Dendritic cell treated with granulocyte-macrophage colony-stimulating factor and Interleukin-4, amounts not matched to agents 40 ng/mL and 50 ng/mL, for 4 days (primary cell): ENCODE results near the gene ATP6V0D1.

Experiments used
- H3K27ac Mint-ChIP-seq: one replicate; pipeline ENCODE4 v1.8.0; 2022; ENCODE audit warnings: mild to moderate bottlenecking, mixed read lengths
- H3K27me3 Mint-ChIP-seq: one replicate; pipeline ENCODE4 v1.8.0; 2022; ENCODE audit warnings: mild to moderate bottlenecking, mixed read lengths
- H3K36me3 Mint-ChIP-seq: one replicate; pipeline ENCODE4 v1.8.0; 2022; ENCODE audit warnings: low read depth, mixed read lengths
- H3K4me1 Mint-ChIP-seq: one replicate; pipeline ENCODE4 v1.8.0; 2022; ENCODE audit warnings: low read depth, mixed read lengths
- H3K4me3 Mint-ChIP-seq: one replicate; pipeline ENCODE4 v1.8.0; 2022; ENCODE audit warnings: mild to moderate bottlenecking, moderate library complexity, mixed read lengths
- H3K9me3 Mint-ChIP-seq: one replicate; pipeline ENCODE4 v1.8.0; 2022; ENCODE audit warnings: mixed read lengths
- intact Hi-C: fragments of 100-400 bp; cut with micrococcal nuclease; formaldehyde crosslinking; loops from one replicate; pipeline ENCODE4 v1.15.0; 2022

The ATP6V0D1 gene

DNA sequence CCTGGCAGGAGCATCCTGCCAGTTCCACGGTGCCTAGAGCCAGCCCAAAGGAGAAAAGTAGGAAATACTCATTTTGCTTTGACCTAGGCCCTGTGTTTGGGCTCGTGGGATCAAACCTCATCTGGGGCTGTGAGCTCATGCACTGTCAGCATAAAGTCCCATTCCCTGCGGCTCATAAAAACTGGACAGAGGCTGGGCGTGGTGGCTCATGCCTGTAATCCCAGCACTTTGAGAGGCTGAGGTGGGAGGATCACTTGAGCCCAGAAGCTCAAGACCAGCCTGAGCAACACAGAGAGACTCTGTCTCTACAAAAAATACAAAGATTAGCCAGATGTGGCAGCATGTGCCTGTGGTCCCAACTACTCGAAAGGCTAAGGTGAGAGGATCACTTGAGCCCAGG lies 17.9 kb downstream of the ATP6V0D1 start:
- Mint-ChIP-seq H3K4me3 (no peak overlapping the region), H3K27ac (no peak overlapping the region), H3K4me1 (peaks cover 97% of the 10 kb centered on the region), H3K9me3 (no peaks in the 10 kb centered on the region), H3K36me3 (peaks cover 78% of the 10 kb centered on the region), H3K27me3 (no peaks in the 10 kb centered on the region)
- intact Hi-C loops, result no loop called here

GRCh38 chr16:67462279-67462655 lies 18.7 kb downstream of the ATP6V0D1 start:
- Mint-ChIP-seq H3K4me3 (no peak overlapping the region), H3K27ac (no peak overlapping the region), H3K27me3 (no peaks in the 10 kb centered on the region), H3K4me1 (peaks cover 97% of the 10 kb centered on the region), H3K9me3 (no peaks in the 10 kb centered on the region), H3K36me3 (peaks cover 79% of the 10 kb centered on the region)
- intact Hi-C loops, result no loop called here

- H3K27ac Mint-ChIP-seq, result no peak overlapping the region
- peaks cover 84% of the 10 kb centered on the region for H3K36me3 Mint-ChIP-seq
- H3K9me3 Mint-ChIP-seq, result no peaks in the 10 kb centered on the region
- intact Hi-C loops, result no loop called here
- H3K4me1 Mint-ChIP-seq, result peaks cover 97% of the 10 kb centered on the region
- no peak overlapping the region for H3K4me3 Mint-ChIP-seq
- H3K27me3 Mint-ChIP-seq, result no peaks in the 10 kb centered on the region
These were observed 19.2 kb downstream of the ATP6V0D1 start for GRCh38 chr16:67461600-67462278.

- H3K9me3 Mint-ChIP-seq, result no peaks in the 10 kb centered on the region
- peak overlapping the region; percentile 60 for H3K27ac Mint-ChIP-seq
- intact Hi-C loops, result no loop called here
- H3K27me3 Mint-ChIP-seq, result no peaks in the 10 kb centered on the region
- peaks cover 85% of the 10 kb centered on the region for H3K36me3 Mint-ChIP-seq
- no peak overlapping the region for H3K4me3 Mint-ChIP-seq
- H3K4me1 Mint-ChIP-seq, result peaks cover 98% of the 10 kb centered on the region
These were observed 20.0 kb downstream of the ATP6V0D1 start for GRCh38 chr16:67460961-67461360.

DNA sequence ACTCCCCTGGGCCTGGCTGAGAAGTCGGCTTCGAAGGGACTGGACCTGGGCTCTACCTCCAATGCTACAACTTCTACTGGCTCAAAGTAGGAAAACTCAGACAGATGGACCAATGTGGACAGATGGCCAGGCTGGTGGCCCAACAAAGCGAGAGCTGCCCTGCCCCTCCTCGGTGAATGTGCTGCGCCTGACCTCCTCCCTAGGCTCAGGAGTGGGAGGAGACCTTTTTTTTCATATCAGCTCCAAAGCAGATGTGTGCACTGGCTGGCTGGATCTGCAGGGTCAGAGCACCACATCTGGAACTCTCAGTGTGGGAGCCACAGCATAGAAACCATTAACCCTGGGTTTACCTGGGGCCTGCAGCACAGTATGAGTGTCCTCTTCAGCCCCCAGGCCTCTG lies 20.8 kb downstream of the ATP6V0D1 start:
- Mint-ChIP-seq H3K4me1 (peaks cover 96% of the 10 kb centered on the region), H3K4me3 (no peak overlapping the region), H3K27me3 (no peaks in the 10 kb centered on the region), H3K9me3 (no peaks in the 10 kb centered on the region), H3K36me3 (peaks cover 84% of the 10 kb centered on the region), H3K27ac (peak overlapping the region; percentile 60)
- intact Hi-C loops, result no loop called here

- H3K27me3 Mint-ChIP-seq, result no peaks in the 10 kb centered on the region
- no peaks in the 10 kb centered on the region for H3K9me3 Mint-ChIP-seq
- H3K4me3 Mint-ChIP-seq, result no peak overlapping the region
- peaks cover 96% of the 10 kb centered on the region for H3K4me1 Mint-ChIP-seq
- H3K36me3 Mint-ChIP-seq, result peaks cover 86% of the 10 kb centered on the region
- intact Hi-C loops, result no loop called here
- peak overlapping the region; percentile 60 for H3K27ac Mint-ChIP-seq
These were observed 21.2 kb downstream of the ATP6V0D1 start for GRCh38 chr16:67459861-67460150.

- Mint-ChIP-seq H3K27ac (peak overlapping the region; percentile 60), H3K36me3 (peaks cover 88% of the 10 kb centered on the region), H3K4me3 (no peak overlapping the region), H3K4me1 (peaks cover 94% of the 10 kb centered on the region), H3K27me3 (no peaks in the 10 kb centered on the region), H3K9me3 (no peaks in the 10 kb centered on the region)
- intact Hi-C loops, result no loop called here
These were observed 21.7 kb downstream of the ATP6V0D1 start for GRCh38 chr16:67459066-67459860.

- no peaks in the 10 kb centered on the region for H3K27me3 Mint-ChIP-seq
- H3K27ac Mint-ChIP-seq, result peak overlapping the region; percentile 60
- H3K4me1 Mint-ChIP-seq, result peaks cover 91% of the 10 kb centered on the region
- H3K36me3 Mint-ChIP-seq, result peaks cover 88% of the 10 kb centered on the region
- no peak overlapping the region for H3K4me3 Mint-ChIP-seq
- intact Hi-C loops, result no loop called here
- H3K9me3 Mint-ChIP-seq, result no peaks in the 10 kb centered on the region
These were observed 22.8 kb downstream of the ATP6V0D1 start for GRCh38 chr16:67458121-67458641.

DNA sequence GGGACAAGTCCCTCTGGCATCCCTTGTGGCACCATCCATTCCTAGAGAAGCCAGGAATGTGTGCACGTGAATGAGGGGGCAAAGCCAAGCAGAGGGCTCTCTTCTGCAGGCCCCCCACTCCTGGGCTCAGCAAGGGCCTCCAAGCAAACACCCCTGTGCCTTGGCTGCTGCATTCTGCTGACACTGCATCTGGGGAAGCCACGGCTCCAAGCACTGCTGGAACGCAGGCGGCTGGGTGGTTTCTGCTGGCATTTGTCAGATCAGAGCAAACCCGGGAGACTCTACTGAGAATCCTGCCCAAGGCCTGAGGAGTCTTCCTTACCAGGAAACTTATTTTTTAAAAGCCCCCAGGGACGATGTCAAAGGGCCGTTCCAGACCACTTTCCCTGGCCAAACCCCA lies 23.3 kb downstream of the ATP6V0D1 start:
- no peaks in the 10 kb centered on the region for H3K27me3 Mint-ChIP-seq
- H3K4me1 Mint-ChIP-seq, result peaks cover 85% of the 10 kb centered on the region
- intact Hi-C loops, result no loop called here
- peak overlapping the region; percentile 32 for H3K27ac Mint-ChIP-seq
- peaks cover 88% of the 10 kb centered on the region for H3K36me3 Mint-ChIP-seq
- H3K4me3 Mint-ChIP-seq, result no peak overlapping the region
- H3K9me3 Mint-ChIP-seq, result no peaks in the 10 kb centered on the region

DNA sequence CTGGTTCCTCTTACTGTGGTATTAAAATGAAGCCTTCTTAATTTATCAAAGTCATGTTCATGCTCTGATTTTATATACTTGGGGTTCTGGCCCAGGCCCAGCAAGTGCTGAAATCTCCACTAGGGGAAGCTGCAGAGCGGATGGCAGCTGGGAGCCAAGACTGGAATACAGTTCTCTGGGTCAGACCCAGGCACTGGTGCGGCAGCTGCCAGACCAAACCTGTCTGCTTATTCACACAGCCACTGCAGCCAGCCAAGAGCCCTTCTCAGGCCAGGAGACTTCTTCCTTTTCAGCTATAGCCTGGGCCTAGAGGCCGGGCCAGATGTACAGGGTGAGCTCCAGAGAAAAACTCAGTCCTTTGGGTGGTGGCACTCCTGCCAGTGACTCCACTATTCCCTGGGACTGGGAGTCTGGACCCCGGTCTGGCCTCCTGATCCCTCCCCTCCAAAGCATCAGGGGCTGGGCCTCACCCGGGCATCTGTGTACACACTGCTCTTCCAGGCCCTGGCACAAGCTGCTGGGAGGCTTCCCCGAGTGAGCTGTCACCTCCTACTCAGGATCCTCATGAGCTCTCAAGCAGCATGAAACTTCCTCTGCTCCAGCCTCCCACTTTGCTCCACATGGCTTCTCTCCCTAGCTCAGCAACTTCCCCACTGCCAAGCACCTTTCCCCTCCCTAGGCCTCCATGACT lies 24.4 kb downstream of the ATP6V0D1 start:
- Mint-ChIP-seq H3K4me1 (peaks cover 74% of the 10 kb centered on the region), H3K27ac (peak overlapping the region; percentile 32), H3K4me3 (no peak overlapping the region), H3K9me3 (no peaks in the 10 kb centered on the region), H3K36me3 (peaks cover 88% of the 10 kb centered on the region), H3K27me3 (no peaks in the 10 kb centered on the region)
- intact Hi-C loops, result no loop called here

GRCh38 chr16:67454852-67455251 lies 26.1 kb downstream of the ATP6V0D1 start:
- H3K27me3 Mint-ChIP-seq, result no peaks in the 10 kb centered on the region
- H3K9me3 Mint-ChIP-seq, result no peaks in the 10 kb centered on the region
- peak overlapping the region; percentile 8 for H3K27ac Mint-ChIP-seq
- no peak overlapping the region for H3K4me3 Mint-ChIP-seq
- intact Hi-C loops, result no loop called here
- H3K4me1 Mint-ChIP-seq, result peaks cover 73% of the 10 kb centered on the region
- peaks cover 88% of the 10 kb centered on the region for H3K36me3 Mint-ChIP-seq

DNA sequence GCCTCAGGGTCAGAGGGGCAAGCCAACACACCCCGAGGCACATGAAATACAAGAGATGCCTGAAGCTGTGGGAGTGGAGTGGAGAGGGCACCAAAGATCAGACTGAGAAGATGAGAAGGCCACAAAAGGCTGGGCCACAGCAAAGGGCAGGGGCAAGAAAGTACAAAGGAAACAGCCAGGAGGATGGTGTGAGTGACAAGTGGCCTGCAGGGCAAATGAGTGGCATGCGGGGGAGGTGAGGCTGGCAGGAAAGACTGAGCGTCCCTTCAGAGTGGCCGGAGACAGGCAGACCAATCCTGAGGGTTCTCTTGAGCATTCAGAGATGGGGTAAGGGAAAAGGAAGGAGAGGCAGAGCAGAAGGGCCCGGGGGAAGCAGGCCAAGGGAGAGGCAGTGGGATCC lies 26.9 kb downstream of the ATP6V0D1 start:
- peaks cover 93% of the 10 kb centered on the region for H3K36me3 Mint-ChIP-seq
- H3K27me3 Mint-ChIP-seq, result no peaks in the 10 kb centered on the region
- H3K27ac Mint-ChIP-seq, result no peak overlapping the region
- intact Hi-C loops, result no loop called here
- H3K9me3 Mint-ChIP-seq, result no peaks in the 10 kb centered on the region
- H3K4me1 Mint-ChIP-seq, result peaks cover 66% of the 10 kb centered on the region
- no peak overlapping the region for H3K4me3 Mint-ChIP-seq

- H3K27me3 Mint-ChIP-seq, result no peaks in the 10 kb centered on the region
- intact Hi-C loops, result no loop called here
- no peak overlapping the region for H3K4me3 Mint-ChIP-seq
- peaks cover 98% of the 10 kb centered on the region for H3K36me3 Mint-ChIP-seq
- H3K4me1 Mint-ChIP-seq, result peaks cover 48% of the 10 kb centered on the region
- H3K9me3 Mint-ChIP-seq, result no peaks in the 10 kb centered on the region
- H3K27ac Mint-ChIP-seq, result no peak overlapping the region
These were observed 29.1 kb downstream of the ATP6V0D1 start for GRCh38 chr16:67451704-67452435.
